Heart left ventricle (tissue), 16 donors: ENCODE data around the gene OR51D1. TPM values are rescaled to one million over a fixed set of nuclear protein-coding genes. Genes with fewer than 3 reads are reported as not detected.
A peak's percentile ranks its signal among the peaks of the same experiment; 100 is the strongest.

Experiments
- ATAC-seq, 4 donors: fragments of 200-7000 bp; cut with Tn5 transposase; one replicate each; pipeline ENCODE4 v1.9.1; 2020 to 2022; ENCODE audit warnings: moderate library complexity in 4 of 4, mild to moderate bottlenecking in 3 of 4, moderate number of reproducible peaks in 1 of 4
- DNase-seq, 5 donors: peaks; one replicate each; pipeline ENCODE4 v3.0.0-alpha.2; 2020
- H3K27ac ChIP-seq, 12 donors: fragments of 200-600 bp; sonication (generic) in 4 of 12; one replicate each; pipeline versions ENCODE4 v1.5.0 to v1.8.0; 2016 to 2022; ENCODE audit warnings: mild to moderate bottlenecking in 2 of 12
- H3K27me3 ChIP-seq, 9 donors: fragments of 200-600 bp; sonication (generic) in 2 of 9; one replicate each; pipeline versions ENCODE4 v1.5.1 to v1.8.0; 2016 to 2022; ENCODE audit warnings: mild to moderate bottlenecking in 3 of 9
- H3K36me3 ChIP-seq, 9 donors: fragments of 200-600 bp; sonication (generic) in 2 of 9; one replicate each; pipeline versions ENCODE4 v1.5.0 to v1.8.0; 2018 to 2022; ENCODE audit warnings: mild to moderate bottlenecking in 2 of 9
- H3K4me1 ChIP-seq, 12 donors: fragments of 200-600 bp; sonication (generic) in 4 of 12; one replicate each; pipeline versions ENCODE4 v1.5.0 to v1.8.0; 2016 to 2022; ENCODE audit warnings: mild to moderate bottlenecking in 3 of 12
- H3K4me3 ChIP-seq, 12 donors: fragments of 200-600 bp; sonication (generic) in 4 of 12; one replicate each; pipeline versions ENCODE4 v1.5.0 to v1.8.0; 2017 to 2022; ENCODE audit warnings: mild to moderate bottlenecking in 9 of 12, moderate library complexity in 4 of 12
- H3K9me3 ChIP-seq, 12 donors: fragments of 200-600 bp; sonication (generic) in 4 of 12; one replicate each; pipeline versions ENCODE4 v1.5.0 to v1.8.0; 2016 to 2022; ENCODE audit warnings: mild to moderate bottlenecking in 1 of 12
- POLR2A ChIP-seq, 2 donors: fragments of 450-650 bp; IDR thresholded peaks; one replicate each; pipeline ENCODE4 v1.6.1; 2017; ENCODE audit warnings: antibody characterized with exemption in 2 of 2, mild to moderate bottlenecking in 2 of 2, moderate library complexity in 2 of 2
- WGBS, 4 donors: extraction: QIAGEN DNeasy Blood & Tissue Kit in 2 of 4; methylation state at CpG; one replicate each; pipeline versions ENCODE4 v1.1.5 to v1.1.7; 2013 to 2018; 5-methylcytosine and 5-hydroxymethylcytosine counted together
- intact Hi-C, 10 donors: fragments of 100-400 bp; cut with DNase I; formaldehyde crosslinking; loops; one replicate each; pipeline versions ENCODE4 v1.11.1 to v1.14.2; 2022
- polyA plus RNA-seq, 2 donors: library from polyadenylated mRNA; stranded (reverse); fragments of 200-250 nt; gene quantifications; one replicate each; pipeline ENCODE4 v1.2.3, GENCODE V29; 2013
- total RNA-seq, 9 donors: library from RNA; depleted of rRNA in 2 of 9; stranded (reverse); fragments of >200 nt in 2 of 9; fragmentation: NEBNext Ultra II Directional in 3 of 9; extraction: Animal tissue kit (Norgen Biotek cat#: 25700) in 3 of 9; gene quantifications; one replicate each; pipeline versions ENCODE4 v1.1.0 to v1.2.4, GENCODE V29; 2016 to 2023
- TF ChIP-seq, protein P1 (sequence below), 12 donors: fragments of 200-600 bp; sonication (generic) in 4 of 12; IDR thresholded peaks; one replicate each; pipeline versions ENCODE4 v1.5.0 to v1.8.0; 2018 to 2022; ENCODE audit warnings: antibody characterized with exemption in 12 of 12, mild to moderate bottlenecking in 5 of 12
- donor health status: ischemic (EF 13 %, LVEDD 7.1; RV severe dilation, severe dysfunction).
- donor health status: healthy with polysubstance abuse.
- donor health status: DM: no; HTN: yes; CAD: no.
- donor health status: DM: no; HTN: no; CAD: no.
- donor health status: ischemic (EF 25% LVEDD 6.9; RV normal size, moderate dysfunction).
- donor health status: ischemic (EF 25% LVEDD 5.7; RV mildly dilated, moderate dysfunction).
- donor health status: healthy.
- donor health status: DM: yes; HTN: yes; CAD: no.
- donor health status: ischemic (EF 35%, LVEDD 5.7; RV mildly dilated, moderate dysfunction).
- donor health status: nonischemic (EF 11% LVEDD 7.7; RV severe dilation, severe dysfunction).
- donor health status: DM: yes; HTN: yes; CAD: no.
- donor health status: PGD.
- donor health status: ischemic (EF 29% LVEDD 5.4; RV normal size, mild dysfunction).
- donor health status: nonischemic (EF 23%, LVEDD 6.1; RV moderate dilation, normal function).

The OR51D1 gene
- total and polyA plus RNA-seq, 11 donors, result not detected

DNA sequence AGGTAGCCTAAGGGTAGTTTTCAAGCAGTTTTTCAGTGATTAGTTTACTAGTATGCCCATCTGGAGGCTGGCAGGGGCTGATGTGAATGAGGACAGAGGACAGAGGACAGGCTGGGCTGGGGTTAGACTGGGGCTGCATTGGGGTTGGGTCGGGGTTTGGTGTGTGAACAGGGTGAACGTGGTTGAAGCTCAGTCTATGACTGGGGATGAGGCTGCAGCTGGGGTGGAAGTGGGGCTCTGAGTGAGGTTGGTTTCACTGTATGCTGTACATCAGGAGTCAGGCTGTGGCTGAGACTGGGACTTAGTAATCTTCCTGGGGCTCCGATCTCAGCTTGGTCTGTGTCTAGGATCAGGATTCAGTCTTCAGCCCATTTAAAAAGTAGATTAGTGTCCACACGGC lies 7.0 kb downstream of the OR51D1 start:
- no peaks in the 10 kb centered on the region for H3K36me3 ChIP-seq
- peak overlapping the region in 10 of 12 donors; percentile 51 to 94 (median 86) for H3K27ac ChIP-seq
- 48 to 60% (median 52%) methylated on average over 4 of the region's 4 CpGs for WGBS, 4 donors
- H3K4me3 ChIP-seq, result peak overlapping the region in 11 of 12 donors; percentile 6 to 61 (median 51)
- no peak for TF ChIP-seq POLR2A (IDR thresholded peaks at IDR 0.05)
- TF ChIP-seq, protein P1, sequence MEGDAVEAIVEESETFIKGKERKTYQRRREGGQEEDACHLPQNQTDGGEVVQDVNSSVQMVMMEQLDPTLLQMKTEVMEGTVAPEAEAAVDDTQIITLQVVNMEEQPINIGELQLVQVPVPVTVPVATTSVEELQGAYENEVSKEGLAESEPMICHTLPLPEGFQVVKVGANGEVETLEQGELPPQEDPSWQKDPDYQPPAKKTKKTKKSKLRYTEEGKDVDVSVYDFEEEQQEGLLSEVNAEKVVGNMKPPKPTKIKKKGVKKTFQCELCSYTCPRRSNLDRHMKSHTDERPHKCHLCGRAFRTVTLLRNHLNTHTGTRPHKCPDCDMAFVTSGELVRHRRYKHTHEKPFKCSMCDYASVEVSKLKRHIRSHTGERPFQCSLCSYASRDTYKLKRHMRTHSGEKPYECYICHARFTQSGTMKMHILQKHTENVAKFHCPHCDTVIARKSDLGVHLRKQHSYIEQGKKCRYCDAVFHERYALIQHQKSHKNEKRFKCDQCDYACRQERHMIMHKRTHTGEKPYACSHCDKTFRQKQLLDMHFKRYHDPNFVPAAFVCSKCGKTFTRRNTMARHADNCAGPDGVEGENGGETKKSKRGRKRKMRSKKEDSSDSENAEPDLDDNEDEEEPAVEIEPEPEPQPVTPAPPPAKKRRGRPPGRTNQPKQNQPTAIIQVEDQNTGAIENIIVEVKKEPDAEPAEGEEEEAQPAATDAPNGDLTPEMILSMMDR (IDR thresholded peaks at IDR 0.05), result no peak
- peaks cover 11 to 70% (median 36%) of the 10 kb centered on the region in 12 donors for H3K4me1 ChIP-seq
- ATAC-seq (no peak), DNase-seq (no peak)
- no peaks in the 10 kb centered on the region for H3K9me3 ChIP-seq
- H3K27me3 ChIP-seq, result no peaks in the 10 kb centered on the region
- intact Hi-C loops, result no loop called here

DNA sequence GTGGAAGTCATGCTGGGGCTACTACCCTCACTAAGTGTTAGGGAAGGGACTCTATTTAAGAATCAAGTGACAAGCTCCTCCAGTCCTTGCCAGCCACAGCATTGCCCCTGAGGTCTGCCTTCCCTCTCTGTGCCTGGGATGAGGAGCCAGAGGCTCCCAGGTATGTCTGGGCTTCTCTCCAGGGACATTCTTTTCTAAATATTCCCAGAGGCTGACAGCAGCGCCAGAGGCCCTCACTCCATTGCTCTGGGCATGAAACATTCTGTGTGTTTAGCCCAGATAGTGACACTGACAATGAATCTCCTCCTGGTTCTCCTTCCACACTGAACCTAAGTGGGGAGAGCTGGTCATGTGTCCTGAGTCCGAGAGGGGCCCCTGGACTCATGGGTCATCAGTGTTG lies 8.7 kb downstream of the OR51D1 start:
- no peaks in the 10 kb centered on the region for H3K36me3 ChIP-seq
- peak overlapping the region in 11 of 12 donors; percentile 58 to 90 (median 74) for H3K27ac ChIP-seq
- intact Hi-C loops, result loop anchor here in 1 of 10 donors (5.0 kb wide), 1 partner anchor 56 kb away; the partner anchor contains the start of gene MMP26
- ATAC-seq, result peak; percentile 76 to 88 (median 84)
- WGBS, 4 donors, result 34 to 44% (median 37%) methylated on average over 2 of the region's 2 CpGs
- no peak for TF ChIP-seq POLR2A (IDR thresholded peaks at IDR 0.05)
- TF ChIP-seq, protein P1 (IDR thresholded peaks at IDR 0.05), result no peak
- H3K4me1 ChIP-seq, result peaks cover 11 to 70% (median 36%) of the 10 kb centered on the region in 12 donors
- H3K4me3 ChIP-seq, result peak overlapping the region in 7 of 12 donors; percentile 47 to 61 (median 56)
- H3K27me3 ChIP-seq, result no peaks in the 10 kb centered on the region
- peak in 4 of 5 donors; percentile 32 to 67 (median 42) for DNase-seq
- no peaks in the 10 kb centered on the region for H3K9me3 ChIP-seq

DNA sequence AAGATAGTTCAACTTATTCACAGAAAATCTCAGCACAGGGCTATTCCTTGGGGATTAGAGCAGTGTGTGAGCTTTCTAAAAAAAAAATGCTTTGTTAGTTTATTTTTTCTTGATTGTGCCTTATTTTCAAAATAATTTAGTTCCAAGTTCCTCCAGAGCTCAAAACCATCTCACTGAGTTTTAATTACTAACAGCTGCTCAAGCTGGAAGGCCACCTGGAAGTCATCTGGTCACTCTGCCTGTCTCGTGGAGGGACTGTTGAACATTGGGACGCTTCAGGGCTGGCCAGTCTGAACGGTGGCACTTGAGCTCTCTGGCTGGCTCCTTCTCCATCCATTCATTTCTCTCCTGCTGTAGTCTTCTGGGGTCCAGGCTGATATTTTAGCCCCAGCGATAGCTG lies 10.5 kb downstream of the OR51D1 start:
- intact Hi-C loops, result loop anchor here in 1 of 10 donors (5.0 kb wide), 1 partner anchor 55 kb away; the partner anchor contains the start of gene MMP26
- DNase-seq (peak in 1 of 5 donors; percentile 38), ATAC-seq (no peak)
- Histone ChIP-seq H3K4me1 (peaks cover 11 to 57% (median 27%) of the 10 kb centered on the region in 12 donors), H3K4me3 (peak overlapping the region in 5 of 12 donors; percentile 7 to 61 (median 21)), H3K9me3 (no peaks in the 10 kb centered on the region), H3K27ac (peak overlapping the region in 10 of 12 donors; percentile 1 to 64 (median 34)), H3K27me3 (no peaks in the 10 kb centered on the region), H3K36me3 (peaks cover 0 to 3% (median 0%) of the 10 kb centered on the region in 9 donors)
- no peak for TF ChIP-seq POLR2A (IDR thresholded peaks at IDR 0.05)
- TF ChIP-seq, protein P1 (IDR thresholded peaks at IDR 0.05), result no peak
- WGBS, 4 donors, result 34 to 50% (median 39%) methylated on average over 4 of the region's 4 CpGs

DNA sequence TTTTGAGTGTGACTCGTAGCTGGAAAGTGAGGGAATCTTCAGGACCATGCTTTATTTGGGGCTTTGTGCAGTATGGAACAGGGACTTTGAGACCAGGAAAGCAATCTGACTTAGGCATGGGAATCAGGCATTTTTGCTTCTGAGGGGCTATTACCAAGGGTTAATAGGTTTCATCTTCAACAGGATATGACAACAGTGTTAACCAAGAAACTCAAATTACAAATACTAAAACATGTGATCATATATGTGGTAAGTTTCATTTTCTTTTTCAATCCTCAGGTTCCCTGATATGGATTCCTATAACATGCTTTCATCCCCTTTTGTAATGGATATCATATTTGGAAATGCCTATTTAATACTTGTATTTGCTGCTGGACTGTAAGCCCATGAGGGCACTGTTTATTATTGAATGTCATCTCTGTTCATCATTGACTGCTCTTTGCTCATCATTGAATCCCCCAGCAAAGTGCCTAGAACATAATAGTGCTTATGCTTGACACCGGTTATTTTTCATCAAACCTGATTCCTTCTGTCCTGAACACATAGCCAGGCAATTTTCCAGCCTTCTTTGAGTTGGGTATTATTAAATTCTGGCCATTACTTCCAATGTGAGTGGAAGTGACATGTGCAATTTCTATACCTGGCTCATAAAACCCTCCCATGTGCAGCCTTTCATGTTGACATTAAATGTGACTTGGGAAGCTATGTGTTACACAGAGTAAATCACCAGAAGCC lies 17.5 kb downstream of the OR51D1 start:
- TF ChIP-seq POLR2A (IDR thresholded peaks at IDR 0.05), result no peak
- TF ChIP-seq, protein P1 (IDR thresholded peaks at IDR 0.05), result no peak
- H3K4me1 ChIP-seq, result peaks cover 0 to 11% (median 0%) of the 10 kb centered on the region in 12 donors
- peaks cover 0 to 4% (median 0%) of the 10 kb centered on the region in 9 donors for H3K36me3 ChIP-seq
- intact Hi-C loops, result no loop called here
- H3K27me3 ChIP-seq, result no peaks in the 10 kb centered on the region
- H3K4me3 ChIP-seq, result no peak overlapping the region
- ATAC-seq (no peak), DNase-seq (no peak)
- no peaks in the 10 kb centered on the region for H3K9me3 ChIP-seq
- no peak overlapping the region for H3K27ac ChIP-seq
- whole genome bisulfite sequencing, 4 donors, result 72 to 97% (median 90%) methylated on average over 2 of the region's 2 CpGs
